Transverse colon (tissue), 4 donors: ENCODE measurements around the gene DNAJB11. TPM values are rescaled to one million over a fixed set of nuclear protein-coding genes. Genes with fewer than 3 reads are reported as not detected.

Source experiments
- DNase-seq: peaks from one replicate; pipeline ENCODE4 v3.0.0-alpha.2; 2019
- H3K27ac ChIP-seq, 4 donors: fragments of 200-600 bp; sonication (generic); 2 replicates each; pipeline ENCODE4 v1.5.1; 2016 to 2018; ENCODE audit warnings: inconsistent platforms in 4 of 4
- H3K27me3 ChIP-seq: fragments of 200-600 bp; sonication (generic); 2 replicates; pipeline ENCODE4 v1.5.1; 2017; ENCODE audit warnings: inconsistent platforms
- H3K36me3 ChIP-seq, 4 donors: fragments of 200-600 bp; sonication (generic); 2 replicates each; pipeline ENCODE4 v1.5.1; 2017 to 2019; ENCODE audit warnings: inconsistent platforms in 4 of 4
- H3K4me1 ChIP-seq, 4 donors: fragments of 200-600 bp; sonication (generic); 2 replicates each; pipeline ENCODE4 v1.5.1; 2017 to 2020; ENCODE audit warnings: inconsistent platforms in 4 of 4
- H3K4me3 ChIP-seq, 4 donors: fragments of 200-600 bp; sonication (generic); 1 replicate in 1 of 4; 2 replicates in 3 of 4; pipeline versions ENCODE4 v1.5.1 to v1.6.1; 2017 to 2019; ENCODE audit warnings: inconsistent platforms in 4 of 4
- H3K9me3 ChIP-seq, 2 donors: fragments of 200-600 bp; sonication (generic); 2 replicates each; pipeline ENCODE4 v1.5.1; 2017 to 2019; ENCODE audit warnings: inconsistent platforms in 2 of 2
- EP300 ChIP-seq: sonication (generic); formaldehyde crosslinking; IDR thresholded peaks from one replicate; pipeline ENCODE4 v1.6.1; 2017; ENCODE audit warnings: antibody characterized with exemption, low read depth
- POLR2A ChIP-seq: fragments of 450-650 bp; IDR thresholded peaks from one replicate; pipeline ENCODE4 v1.6.1; 2016; ENCODE audit warnings: antibody characterized with exemption, mild to moderate bottlenecking, moderate library complexity
- POLR2AphosphoS5 ChIP-seq, 3 donors: sonication (generic); formaldehyde crosslinking; IDR thresholded peaks; one replicate each; pipeline ENCODE4 v1.6.1; 2016; ENCODE audit warnings: antibody characterized with exemption in 3 of 3
- WGBS, 2 donors: methylation state at CpG; one replicate each; pipeline ENCODE4 v1.1.5; 2018; ENCODE audit warnings: low coverage in 1 of 2; 5-methylcytosine and 5-hydroxymethylcytosine counted together
- in situ Hi-C, 4 donors: fragments of 200-750 bp; cut with MboI; loops; one replicate each; pipeline versions ENCODE4 v1.15.0 to v1.15.1; 2017; ENCODE audit warnings: low sequenced_read_pairs in 3 of 4, low pct_ligation_motif_present in 1 of 4, low pct_unique_long_range_greater_than_20kb in 1 of 4
- intact Hi-C: fragments of 100-400 bp; cut with DNase I; formaldehyde crosslinking; loops from one replicate; pipeline ENCODE4 v1.15.1; 2023; ENCODE audit warnings: low total_unique reads
- total RNA-seq, 4 donors: library from RNA; depleted of rRNA; stranded (reverse); fragments of >200 nt; gene quantifications; one replicate each; pipeline ENCODE4 v1.1.0, GENCODE V29; 2016
- TF ChIP-seq, protein P1 (sequence below), 5 experiments: fragments of 200-600 bp in 3 of 5; fragments of 450-650 bp in 2 of 5; sonication (generic) in 3 of 5; IDR thresholded peaks; 1 replicate in 2 of 5; 2 replicates in 3 of 5; pipeline ENCODE4 v1.5.1; 2016 to 2017; ENCODE audit warnings: antibody characterized with exemption in 5 of 5, inconsistent platforms in 3 of 5, mild to moderate bottlenecking in 2 of 5, moderate library complexity in 1 of 5

Gene DNAJB11
- total RNA-seq, 4 donors from 2014 or later = 15.7 to 50.0 (median 29.4) TPM

DNA sequence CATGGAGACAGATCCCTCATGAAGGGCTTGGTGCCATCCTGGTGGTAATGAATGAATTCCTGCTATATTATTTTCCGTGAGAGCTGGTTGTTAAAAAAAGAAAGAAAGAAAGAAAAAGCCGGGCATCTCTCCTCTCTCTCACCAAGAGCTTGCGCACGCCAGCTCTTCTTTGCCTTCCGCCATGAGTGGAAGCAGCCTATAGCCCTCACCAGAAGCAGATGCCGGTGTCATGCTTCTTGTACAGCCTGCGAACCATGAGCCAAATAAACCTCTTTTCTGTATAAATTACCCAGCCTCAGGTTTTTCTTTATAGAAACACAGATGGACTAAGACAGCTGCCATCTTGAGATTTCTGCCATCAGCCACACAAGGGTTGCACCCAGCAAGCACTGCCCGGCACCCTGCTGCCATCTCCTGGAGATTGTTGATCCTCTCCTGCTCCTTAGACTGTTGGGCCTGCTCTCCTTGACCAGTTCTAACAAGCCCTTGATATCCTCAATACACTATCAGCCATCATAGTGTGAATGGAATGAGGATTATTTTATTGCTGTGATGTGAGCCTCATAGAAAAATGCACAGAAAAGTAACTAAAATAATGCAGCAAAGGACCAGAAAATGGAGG lies 38.8 kb downstream of the DNAJB11 start:
- DNase-seq = no peak
- Histone ChIP-seq H3K4me3 (no peak overlapping the region), H3K36me3 (no peaks in the 10 kb centered on the region), H3K4me1 (no peaks in the 10 kb centered on the region), H3K27me3 (peaks cover 5% of the 10 kb centered on the region), H3K9me3 (no peaks in the 10 kb centered on the region), H3K27ac (no peak overlapping the region)
- intact Hi-C loops = no loop called here
- in situ Hi-C loops = loop anchor here (5.0 to 25.0 kb wide), 3 partner anchors 203 to 553 kb away; partner anchors contain the start of gene RFC4 (in 2 of the 4)
- WGBS, 2 donors = 83 to 94% methylated on average over 8 of the region's 8 CpGs
- TF ChIP-seq POLR2AphosphoS5 (IDR thresholded peaks at IDR 0.05) = no peak
- TF ChIP-seq, protein P1, sequence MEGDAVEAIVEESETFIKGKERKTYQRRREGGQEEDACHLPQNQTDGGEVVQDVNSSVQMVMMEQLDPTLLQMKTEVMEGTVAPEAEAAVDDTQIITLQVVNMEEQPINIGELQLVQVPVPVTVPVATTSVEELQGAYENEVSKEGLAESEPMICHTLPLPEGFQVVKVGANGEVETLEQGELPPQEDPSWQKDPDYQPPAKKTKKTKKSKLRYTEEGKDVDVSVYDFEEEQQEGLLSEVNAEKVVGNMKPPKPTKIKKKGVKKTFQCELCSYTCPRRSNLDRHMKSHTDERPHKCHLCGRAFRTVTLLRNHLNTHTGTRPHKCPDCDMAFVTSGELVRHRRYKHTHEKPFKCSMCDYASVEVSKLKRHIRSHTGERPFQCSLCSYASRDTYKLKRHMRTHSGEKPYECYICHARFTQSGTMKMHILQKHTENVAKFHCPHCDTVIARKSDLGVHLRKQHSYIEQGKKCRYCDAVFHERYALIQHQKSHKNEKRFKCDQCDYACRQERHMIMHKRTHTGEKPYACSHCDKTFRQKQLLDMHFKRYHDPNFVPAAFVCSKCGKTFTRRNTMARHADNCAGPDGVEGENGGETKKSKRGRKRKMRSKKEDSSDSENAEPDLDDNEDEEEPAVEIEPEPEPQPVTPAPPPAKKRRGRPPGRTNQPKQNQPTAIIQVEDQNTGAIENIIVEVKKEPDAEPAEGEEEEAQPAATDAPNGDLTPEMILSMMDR (IDR thresholded peaks at IDR 0.05) = peak in 1 of 5 experiments; percentile 5

DNA sequence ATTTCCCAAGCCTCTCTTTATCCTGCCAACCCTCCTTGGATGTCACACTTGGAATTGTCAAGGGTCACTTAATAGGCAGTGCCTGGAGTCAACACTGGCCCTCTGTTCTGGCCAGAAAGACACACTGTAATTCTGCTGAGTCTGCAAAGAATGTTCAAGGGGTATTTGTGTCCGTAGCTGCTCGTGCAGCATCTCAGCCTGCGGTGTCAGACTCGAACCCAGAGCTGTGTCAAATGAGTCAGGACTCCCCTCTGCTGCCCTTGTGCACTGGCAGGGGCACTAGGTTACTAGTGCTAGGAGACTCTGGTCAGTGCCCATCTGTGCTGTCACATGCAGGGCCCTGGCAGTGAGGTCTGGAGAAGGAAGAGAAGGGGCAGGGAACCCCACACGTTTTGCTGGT lies 41.5 kb downstream of the DNAJB11 start:
- whole genome bisulfite sequencing, 2 donors = 20 to 63% methylated on average over 1 to 5 of the region's 5 CpGs

DNA sequence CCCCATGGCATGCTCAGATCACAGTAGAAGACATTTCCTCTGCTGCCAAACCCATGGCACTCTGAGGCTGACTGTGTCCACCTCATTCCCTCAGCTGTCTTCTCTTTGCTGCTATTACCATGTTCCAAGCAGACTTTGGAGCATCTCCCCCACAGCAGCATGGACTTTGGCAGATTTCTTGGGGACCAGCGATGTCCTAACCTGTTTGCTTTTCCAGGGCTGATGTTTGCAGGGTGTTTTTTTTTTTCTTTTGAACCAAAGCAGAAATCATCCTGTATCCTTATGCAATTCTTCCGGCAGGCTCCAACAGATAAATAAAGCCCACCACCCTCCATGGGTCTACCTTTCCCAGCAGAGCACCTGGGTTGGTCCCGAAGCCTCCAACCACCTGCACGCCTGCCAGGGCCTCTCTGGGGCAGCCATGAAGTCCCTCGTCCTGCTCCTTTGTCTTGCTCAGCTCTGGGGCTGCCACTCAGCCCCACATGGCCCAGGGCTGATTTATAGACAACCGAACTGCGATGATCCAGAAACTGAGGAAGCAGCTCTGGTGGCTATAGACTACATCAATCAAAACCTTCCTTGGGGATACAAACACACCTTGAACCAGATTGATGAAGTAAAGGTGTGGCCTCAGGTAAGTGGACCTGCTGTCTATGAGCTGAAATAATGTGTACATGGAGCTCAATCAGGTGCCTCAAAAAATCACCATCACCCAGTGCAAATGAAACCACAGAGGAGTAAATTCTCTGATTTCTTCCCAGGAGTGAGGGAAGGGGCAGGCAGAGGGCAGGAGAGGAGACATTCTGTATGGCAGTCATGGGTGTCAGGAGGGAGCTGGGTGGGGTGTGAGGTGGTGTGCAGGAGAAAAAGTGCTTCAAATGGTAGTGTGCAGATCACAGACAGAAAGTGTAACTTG lies 42.5 kb downstream of the DNAJB11 start, which contains the start of gene AHSG:
AHSG (plus strand) TSS at position 340 of the 916 bp plus-strand sequence; CDS start at position 422, 82 bp downstream.
- H3K9me3 ChIP-seq = no peaks in the 10 kb centered on the region
- TF ChIP-seq EP300 (no peak), POLR2A (no peak), POLR2AphosphoS5 (IDR thresholded peaks at IDR 0.05) (no peak)
- TF ChIP-seq, protein P1 (IDR thresholded peaks at IDR 0.05) = no peak
- no peak within 1 kb of the TSS for H3K27ac ChIP-seq
- no peaks in the 10 kb centered on the region for H3K36me3 ChIP-seq
- in situ Hi-C loops (loop anchor here (10.0 to 25.0 kb wide), 3 partner anchors 199 to 549 kb away; partner anchors contain the start of gene RFC4 (in 2 of the 4)), intact Hi-C loops (loop anchor here (10.0 kb wide), 1 partner anchor 628 kb away; no protein-coding TSS in a partner anchor)
- H3K27me3 ChIP-seq = peaks cover 24% of the 10 kb centered on the region
- H3K4me1 ChIP-seq = peaks cover 0 to 11% (median 4%) of the 10 kb centered on the region in 4 donors
- WGBS, 2 donors = 92 to 95% methylated on average over 4 to 7 of the region's 7 CpGs
- DNase-seq = no peak
- no peak within 1 kb of the TSS for H3K4me3 ChIP-seq

More for the DNA sequence above, 41.5 kb downstream of the DNAJB11 start:
- Histone ChIP-seq H3K4me1 (peaks cover 0 to 8% (median 2%) of the 10 kb centered on the region in 4 donors), H3K36me3 (no peaks in the 10 kb centered on the region), H3K4me3 (no peak overlapping the region), H3K9me3 (no peaks in the 10 kb centered on the region), H3K27me3 (peaks cover 18% of the 10 kb centered on the region), H3K27ac (no peak overlapping the region)
- no peak for TF ChIP-seq POLR2A
- TF ChIP-seq POLR2AphosphoS5 (IDR thresholded peaks at IDR 0.05) = no peak
- TF ChIP-seq EP300 = no peak
- TF ChIP-seq, protein P1 (IDR thresholded peaks at IDR 0.05) = no peak
- in situ Hi-C loops (loop anchor here (10.0 to 25.0 kb wide), 3 partner anchors 200 to 550 kb away; partner anchors contain the start of gene RFC4 (in 2 of the 4)), intact Hi-C loops (loop anchor here (10.0 kb wide), 1 partner anchor 627 kb away; no protein-coding TSS in a partner anchor)
- DNase-seq = no peak
